BJ (cell line): ENCODE results near the gene KCNE2. TPM values are rescaled to one million over a fixed set of nuclear protein-coding genes. Genes with fewer than 3 reads are reported as not detected.

Experiments
- CTCF ChIA-PET: fragments of 350-600 bp; formaldehyde crosslinking; extraction: SDS; loops from one replicate; lab custom pipeline; 2021; ENCODE audit warnings: antibody characterized with exemption, inconsistent platforms; lab: Yijun Ruan, JAX
- POLR2A ChIA-PET: fragments of 300-600 bp; sonication (Branson Sonifier 250); formaldehyde crosslinking; extraction: SDS; loops from one replicate; lab custom pipeline; 2021; ENCODE audit warnings: antibody characterized with exemption; lab: Charles Lee
- DNase-seq: peaks from one replicate; pipeline ENCODE4 v3.0.0-alpha.2; 2011; ENCODE audit warnings: low read depth
- H3K27me3 ChIP-seq: 2 replicates; pipeline ENCODE4 v1.6.0; 2011; ENCODE audit warnings: low read length; ENCODE audit not compliant: control insufficient read depth, insufficient read depth
- H3K36me3 ChIP-seq: 2 replicates; pipeline ENCODE4 v1.5.1; 2011; ENCODE audit warnings: low read length; ENCODE audit not compliant: control insufficient read depth, insufficient read depth
- H3K4me3 ChIP-seq: 2 replicates; pipeline ENCODE4 v1.5.1; 2011; ENCODE audit warnings: low read depth, mild to moderate bottlenecking, control low read depth, low read length
- CTCF ChIP-seq: IDR thresholded peaks from 2 replicates; pipeline ENCODE4 v1.5.1; 2011; ENCODE audit warnings: low read depth, mild to moderate bottlenecking, control low read depth, inconsistent platforms, low read length, moderate library complexity; ENCODE audit not compliant: insufficient read depth
- polyA plus RNA-seq: library from polyadenylated mRNA; depleted of rRNA; stranded (reverse); fragments of >200 nt; gene quantifications from 2 replicates; pipeline ENCODE4 v1.2.3, GENCODE V29; 2011

Gene KCNE2
- polyA plus RNA-seq, 1 experiment, result not detected

GRCh38 chr21:34343838-34344381 is 19.9 kb upstream of the KCNE2 start:
- Histone ChIP-seq H3K4me3 (no peak overlapping the region), H3K27me3 (peaks cover 1% of the 10 kb centered on the region; the same call in 1 of the 2 replicates), H3K36me3 (no peaks in the 10 kb centered on the region)
- DNase-seq, result no peak
- POLR2A ChIA-PET, result no interaction called here
- CTCF ChIA-PET, result interaction anchor here (1.0 to 16.1 kb wide), 3 partner anchors 10 to 661 kb away, joined by 3 to 278 read pairs (median 3); no protein-coding TSS in a partner anchor
- no peak for TF ChIP-seq CTCF

- ChIA-PET CTCF (interaction anchor here (0.6 to 16.1 kb wide), 4 partner anchors 10 to 801 kb away, joined by 3 to 278 read pairs (median 4); no protein-coding TSS in a partner anchor), POLR2A (no interaction called here)
- H3K36me3 ChIP-seq, result no peaks in the 10 kb centered on the region
Observed at GRCh38 chr21:34344584-34344983, 19.2 kb upstream of the KCNE2 start.

GRCh38 chr21:34345091-34345871 is 18.5 kb upstream of the KCNE2 start:
- POLR2A ChIA-PET, result no interaction called here
- no peak overlapping the region for H3K4me3 ChIP-seq
- TF ChIP-seq CTCF, result no peak
- CTCF ChIA-PET, result interaction anchor here (0.8 to 16.1 kb wide), 9 partner anchors 9 to 662 kb away, joined by 3 to 278 read pairs (median 4); no protein-coding TSS in a partner anchor
- no peaks in the 10 kb centered on the region for H3K36me3 ChIP-seq
- H3K27me3 ChIP-seq, result peaks cover 3% of the 10 kb centered on the region
- DNase-seq, result peak; percentile 44

More at GRCh38 chr21:34344584-34344983, 19.2 kb upstream of the KCNE2 start:
- TF ChIP-seq CTCF, result no peak
- H3K4me3 ChIP-seq, result no peak overlapping the region
- peaks cover 1% of the 10 kb centered on the region for H3K27me3 ChIP-seq
- no peak for DNase-seq

- ChIA-PET CTCF (interaction anchor here (0.8 to 16.1 kb wide), 9 partner anchors 9 to 427 kb away, joined by 3 to 278 read pairs (median 4); no protein-coding TSS in a partner anchor), POLR2A (no interaction called here)
- Histone ChIP-seq H3K4me3 (no peak overlapping the region), H3K36me3 (no peaks in the 10 kb centered on the region), H3K27me3 (peaks cover 5% of the 10 kb centered on the region)
- TF ChIP-seq CTCF, result no peak
- DNase-seq, result peak; percentile 29
Observed at GRCh38 chr21:34345892-34346291, 17.9 kb upstream of the KCNE2 start.

GRCh38 chr21:34348890-34349519 is 14.8 kb upstream of the KCNE2 start:
- H3K36me3 ChIP-seq, result no peaks in the 10 kb centered on the region
- no peak for TF ChIP-seq CTCF
- H3K27me3 ChIP-seq, result peaks cover 7% of the 10 kb centered on the region
- DNase-seq, result no peak
- ChIA-PET CTCF (interaction anchor here (1.0 to 16.1 kb wide), 12 partner anchors 12 to 430 kb away, joined by 3 to 278 read pairs (median 8); no protein-coding TSS in a partner anchor), POLR2A (no interaction called here)
- H3K4me3 ChIP-seq, result no peak overlapping the region
